Fibroblast of the aortic adventitia (primary cell): ENCODE results near the gene GATA2. TPM values are rescaled to one million over a fixed set of nuclear protein-coding genes. Genes with fewer than 3 reads are reported as not detected.

Source experiments
- DNase-seq: peaks from one replicate; pipeline ENCODE4 v3.0.0-alpha.2; 2010; ENCODE audit warnings: low read depth
- H3K4me3 ChIP-seq: 2 replicates; pipeline ENCODE4 v1.5.1; 2011; ENCODE audit warnings: low read depth, mild to moderate bottlenecking, control low read depth, low read length, moderate library complexity
- CTCF ChIP-seq: IDR thresholded peaks from 2 replicates; pipeline ENCODE4 v1.5.1; 2011; ENCODE audit warnings: mild to moderate bottlenecking, low read length, control low read depth, inconsistent platforms; ENCODE audit not compliant: insufficient read depth
- total RNA-seq: library from RNA; depleted of rRNA; stranded (reverse); fragments of >200 nt; gene quantifications from 2 replicates; pipeline ENCODE4 v1.2.3, GENCODE V29; 2012; ENCODE audit warnings: low replicate concordance

The GATA2 gene
- total RNA-seq, 1 donor, result 9.3 TPM

- DNase-seq, result no peak
- no peak for TF ChIP-seq CTCF
- no peak overlapping the region for H3K4me3 ChIP-seq
These were observed 23.4 kb downstream of the GATA2 start for GRCh38 chr3:128469556-128469955.

- no peak for DNase-seq
- no peak for TF ChIP-seq CTCF
- no peak overlapping the region for H3K4me3 ChIP-seq
These were observed 24.0 kb downstream of the GATA2 start for GRCh38 chr3:128468791-128469527.

GRCh38 chr3:128468285-128468790 is 24.7 kb downstream of the GATA2 start:
- no peak for TF ChIP-seq CTCF
- no peak overlapping the region for H3K4me3 ChIP-seq
- DNase-seq, result no peak

- DNase-seq, result no peak
- H3K4me3 ChIP-seq, result no peak within 1 kb of the TSS
- no peak for TF ChIP-seq CTCF
These were observed 26.0 kb downstream of the GATA2 start, which contains the start of gene DNAJB8 for GRCh38 chr3:128466840-128467541. DNAJB8 (minus strand) TSS chr3:128466890; CDS start chr3:128463245, 3,645 bp downstream.

GRCh38 chr3:128464702-128465101 is 28.3 kb downstream of the GATA2 start:
- no peak for DNase-seq
- no peak for TF ChIP-seq CTCF
- H3K4me3 ChIP-seq, result no peak overlapping the region

GRCh38 chr3:128464188-128464587 is 28.8 kb downstream of the GATA2 start:
- TF ChIP-seq CTCF, result no peak
- no peak for DNase-seq
- H3K4me3 ChIP-seq, result no peak overlapping the region
